Measurements from ENCODE around the gene VN1R2. TPM values are rescaled to one million over a fixed set of nuclear protein-coding genes. Genes with fewer than 3 reads are reported as not detected.
"Not testable (repeated sequence)": the region's sequence is repeated elsewhere in the genome, so short reads cannot be mapped to it uniquely, and the experiment has no call there.

Gene VN1R2
- total RNA-seq, 2 experiments from 2014 or later, result not detected

- Mint-ChIP-seq H3K27me3 (ENCODE audit: low read depth) (no peaks in the 10 kb centered on the region), H3K4me3 (no peak overlapping the region), H3K27ac (no peak overlapping the region), H3K4me1 (ENCODE audit: low read depth) (no peaks in the 10 kb centered on the region), H3K36me3 (ENCODE audit: low read depth) (no peaks in the 10 kb centered on the region), H3K9me3 (ENCODE audit: insufficient read depth) (peaks cover 28% of the 10 kb centered on the region)
- ATAC-seq, result no peak
- ChIA-PET POLR2A (interaction anchor here (0.7 kb wide), 1 partner anchor 18 kb away, joined by 4 read pairs; no protein-coding TSS in a partner anchor), CTCF (no interaction called here)
- DNase-seq, result no peak
These were observed 17.4 kb downstream of the VN1R2 start for GRCh38 chr19:53275480-53275879.

- peaks cover 30% of the 10 kb centered on the region for H3K9me3 Mint-ChIP-seq (ENCODE audit: insufficient read depth)
- H3K27me3 Mint-ChIP-seq (ENCODE audit: low read depth); POLR2A ChIA-PET; H3K4me3 Mint-ChIP-seq; H3K4me1 Mint-ChIP-seq (ENCODE audit: low read depth); DNase-seq; ATAC-seq; CTCF ChIA-PET; H3K36me3 Mint-ChIP-seq (ENCODE audit: low read depth); H3K27ac Mint-ChIP-seq: not testable (repeated sequence)
These were observed 23.9 kb downstream of the VN1R2 start for GRCh38 chr19:53281947-53282346.

- H3K4me1 Mint-ChIP-seq (ENCODE audit: low read depth), result no peaks in the 10 kb centered on the region
- H3K36me3 Mint-ChIP-seq (ENCODE audit: low read depth), result no peaks in the 10 kb centered on the region
- H3K27me3 Mint-ChIP-seq (ENCODE audit: low read depth), result no peaks in the 10 kb centered on the region
- ATAC-seq (no peak), DNase-seq (no peak)
- H3K9me3 Mint-ChIP-seq (ENCODE audit: insufficient read depth), result peaks cover 40% of the 10 kb centered on the region
- no peak overlapping the region for H3K27ac Mint-ChIP-seq
- ChIA-PET POLR2A (no interaction called here), CTCF (no interaction called here)
- no peak overlapping the region for H3K4me3 Mint-ChIP-seq
These were observed 27.0 kb downstream of the VN1R2 start for GRCh38 chr19:53285087-53285486.

- Mint-ChIP-seq H3K27ac (no peak overlapping the region), H3K4me1 (ENCODE audit: low read depth) (no peaks in the 10 kb centered on the region), H3K27me3 (ENCODE audit: low read depth) (no peaks in the 10 kb centered on the region), H3K4me3 (no peak overlapping the region), H3K36me3 (ENCODE audit: low read depth) (peaks cover 8% of the 10 kb centered on the region), H3K9me3 (ENCODE audit: insufficient read depth) (peaks cover 51% of the 10 kb centered on the region)
- ChIA-PET POLR2A (no interaction called here), CTCF (no interaction called here)
- ATAC-seq (no peak), DNase-seq (no peak)
These were observed 32.9 kb downstream of the VN1R2 start for GRCh38 chr19:53290758-53291549.

GRCh38 chr19:53294786-53295441 is 36.8 kb downstream of the VN1R2 start:
- no peaks in the 10 kb centered on the region for H3K27me3 Mint-ChIP-seq (ENCODE audit: low read depth)
- ATAC-seq, result no peak
- H3K9me3 Mint-ChIP-seq (ENCODE audit: insufficient read depth), result peaks cover 47% of the 10 kb centered on the region
- DNase-seq, result no peak
- H3K36me3 Mint-ChIP-seq (ENCODE audit: low read depth), result peaks cover 8% of the 10 kb centered on the region
- H3K4me3 Mint-ChIP-seq, result no peak overlapping the region
- no peak overlapping the region for H3K27ac Mint-ChIP-seq
- POLR2A ChIA-PET, result no interaction called here
- CTCF ChIA-PET, result no interaction called here
- no peaks in the 10 kb centered on the region for H3K4me1 Mint-ChIP-seq (ENCODE audit: low read depth)

GRCh38 chr19:53301341-53301740 is 43.2 kb downstream of the VN1R2 start:
- CTCF ChIA-PET, POLR2A ChIA-PET: not testable (repeated sequence)

GRCh38 chr19:53308339-53308811 is 50.3 kb downstream of the VN1R2 start:
- Mint-ChIP-seq H3K36me3 (ENCODE audit: low read depth) (peaks cover 2% of the 10 kb centered on the region), H3K27me3 (ENCODE audit: low read depth) (no peaks in the 10 kb centered on the region), H3K27ac (no peak overlapping the region), H3K4me1 (ENCODE audit: low read depth) (peaks cover 2% of the 10 kb centered on the region), H3K9me3 (ENCODE audit: insufficient read depth) (peaks cover 34% of the 10 kb centered on the region), H3K4me3 (no peak overlapping the region)
- ATAC-seq, result no peak
- CTCF ChIA-PET, result no interaction called here
- POLR2A ChIA-PET, result no interaction called here
- DNase-seq, result peak; percentile 30

More at GRCh38 chr19:53301341-53301740, 43.2 kb downstream of the VN1R2 start:
- not testable (repeated sequence) for H3K27ac Mint-ChIP-seq; H3K4me3 Mint-ChIP-seq; DNase-seq; H3K36me3 Mint-ChIP-seq (ENCODE audit: low read depth); H3K27me3 Mint-ChIP-seq (ENCODE audit: low read depth); ATAC-seq; H3K4me1 Mint-ChIP-seq (ENCODE audit: low read depth)
- peaks cover 40% of the 10 kb centered on the region for H3K9me3 Mint-ChIP-seq (ENCODE audit: insufficient read depth)

Other genes with a start within 250 kb of the VN1R2 start
- gene ERVV-1, start 244.4 kb upstream of the VN1R2 start, total RNA-seq, result not detected
- not detected for gene ERVV-2, start 213.6 kb upstream of the VN1R2 start, total RNA-seq
- 10 to 100 TPM; 36.5 to 42.2 TPM for gene ZNF160, start 154.9 kb upstream of the VN1R2 start, total RNA-seq
- gene ZNF415, start 125.4 kb upstream of the VN1R2 start, total RNA-seq, result 1 to 10 TPM; 1.4 to 1.9 TPM
- 10 to 100 TPM; 12.8 to 13.7 TPM for gene ZNF347, start 99.2 kb upstream of the VN1R2 start, total RNA-seq
- 1 to 10 TPM; 4.9 to 5.9 TPM for gene ZNF665, start 64.9 kb upstream of the VN1R2 start, total RNA-seq
- 1 to 10 TPM; 7.1 to 9.8 TPM for gene ZNF677, start 3.4 kb upstream of the VN1R2 start, total RNA-seq
- gene VN1R4, start 9.4 kb downstream of the VN1R2 start, total RNA-seq, result not detected
- gene ZNF845, start 75.5 kb downstream of the VN1R2 start, total RNA-seq, result 1 to 10 TPM; 9.0 to 9.1 TPM
- 10 to 100 TPM; 19.0 to 22.3 TPM for gene ZNF525, start 107.4 kb downstream of the VN1R2 start, total RNA-seq
- gene ZNF765, start 136.9 kb downstream of the VN1R2 start, total RNA-seq, result 10 to 100 TPM; 11.8 to 12.5 TPM
- gene ZNF761, start 173.7 kb downstream of the VN1R2 start, total RNA-seq, result 10 to 100 TPM; 13.8 to 14.8 TPM
- 1 to 10 TPM; 5.0 to 6.2 TPM for gene ZNF813, start 209.4 kb downstream of the VN1R2 start, total RNA-seq

All from activated CD8-positive, alpha-beta T cell treated with anti-CD3 and anti-CD28 coated beads, Interleukin-2, amount 10 ng/mL, durations not matched to agents 7 days and 5 days (primary cell).